Neural cell (in vitro differentiated cells): ENCODE measurements around the gene MAP10.

ENCODE experiments used
- TAF1 ChIP-seq: IDR thresholded peaks from 2 replicates; pipeline ENCODE4 v1.6.1; 2012; ENCODE audit warnings: low read depth
- TF ChIP-seq, protein P1 (sequence below): fragments of 450-650 bp; IDR thresholded peaks from 2 replicates; pipeline ENCODE4 v1.5.1; 2014; ENCODE audit warnings: antibody characterized with exemption, mild to moderate bottlenecking, moderate library complexity; ENCODE audit not compliant: poor library complexity, severe bottlenecking

GRCh38 chr1:232766904-232767303 is 38.3 kb upstream of the MAP10 start:
- TF ChIP-seq, protein P1, sequence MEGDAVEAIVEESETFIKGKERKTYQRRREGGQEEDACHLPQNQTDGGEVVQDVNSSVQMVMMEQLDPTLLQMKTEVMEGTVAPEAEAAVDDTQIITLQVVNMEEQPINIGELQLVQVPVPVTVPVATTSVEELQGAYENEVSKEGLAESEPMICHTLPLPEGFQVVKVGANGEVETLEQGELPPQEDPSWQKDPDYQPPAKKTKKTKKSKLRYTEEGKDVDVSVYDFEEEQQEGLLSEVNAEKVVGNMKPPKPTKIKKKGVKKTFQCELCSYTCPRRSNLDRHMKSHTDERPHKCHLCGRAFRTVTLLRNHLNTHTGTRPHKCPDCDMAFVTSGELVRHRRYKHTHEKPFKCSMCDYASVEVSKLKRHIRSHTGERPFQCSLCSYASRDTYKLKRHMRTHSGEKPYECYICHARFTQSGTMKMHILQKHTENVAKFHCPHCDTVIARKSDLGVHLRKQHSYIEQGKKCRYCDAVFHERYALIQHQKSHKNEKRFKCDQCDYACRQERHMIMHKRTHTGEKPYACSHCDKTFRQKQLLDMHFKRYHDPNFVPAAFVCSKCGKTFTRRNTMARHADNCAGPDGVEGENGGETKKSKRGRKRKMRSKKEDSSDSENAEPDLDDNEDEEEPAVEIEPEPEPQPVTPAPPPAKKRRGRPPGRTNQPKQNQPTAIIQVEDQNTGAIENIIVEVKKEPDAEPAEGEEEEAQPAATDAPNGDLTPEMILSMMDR: no peak
- TF ChIP-seq TAF1: no peak
